ENCODE data around the gene SMTN. TPM values are rescaled to one million over a fixed set of nuclear protein-coding genes. Genes with fewer than 3 reads are reported as not detected.

SMTN gene
- total and polyA plus RNA-seq, 11 donors, result 55.5 to 270 (median 167) TPM

DNA sequence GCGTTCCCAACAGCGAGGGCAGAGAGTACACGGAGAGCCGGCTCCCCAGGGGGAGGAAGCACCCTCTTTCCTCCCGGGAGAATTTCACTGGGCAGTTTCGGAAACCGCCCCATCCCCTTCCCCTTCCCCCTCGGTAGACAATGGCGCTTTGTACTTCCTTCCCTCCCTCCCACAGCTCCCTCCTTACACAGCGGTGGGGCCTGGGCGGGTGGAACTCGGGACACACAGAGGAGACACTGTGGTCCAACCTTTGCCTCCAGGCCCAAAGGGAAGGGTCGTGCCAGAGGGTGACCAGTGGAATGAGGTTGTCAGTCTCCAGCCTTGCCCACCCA, 4.3 kb downstream of the SMTN start:
- H3K9me3 ChIP-seq, result no peaks in the 10 kb centered on the region
- no peaks in the 10 kb centered on the region for H3K27me3 ChIP-seq
- peak overlapping the region; percentile 89 to 99 (median 96) for H3K27ac ChIP-seq
- H3K36me3 ChIP-seq, result peaks cover 0 to 49% (median 31%) of the 10 kb centered on the region in 9 donors
- TF ChIP-seq, protein P1, sequence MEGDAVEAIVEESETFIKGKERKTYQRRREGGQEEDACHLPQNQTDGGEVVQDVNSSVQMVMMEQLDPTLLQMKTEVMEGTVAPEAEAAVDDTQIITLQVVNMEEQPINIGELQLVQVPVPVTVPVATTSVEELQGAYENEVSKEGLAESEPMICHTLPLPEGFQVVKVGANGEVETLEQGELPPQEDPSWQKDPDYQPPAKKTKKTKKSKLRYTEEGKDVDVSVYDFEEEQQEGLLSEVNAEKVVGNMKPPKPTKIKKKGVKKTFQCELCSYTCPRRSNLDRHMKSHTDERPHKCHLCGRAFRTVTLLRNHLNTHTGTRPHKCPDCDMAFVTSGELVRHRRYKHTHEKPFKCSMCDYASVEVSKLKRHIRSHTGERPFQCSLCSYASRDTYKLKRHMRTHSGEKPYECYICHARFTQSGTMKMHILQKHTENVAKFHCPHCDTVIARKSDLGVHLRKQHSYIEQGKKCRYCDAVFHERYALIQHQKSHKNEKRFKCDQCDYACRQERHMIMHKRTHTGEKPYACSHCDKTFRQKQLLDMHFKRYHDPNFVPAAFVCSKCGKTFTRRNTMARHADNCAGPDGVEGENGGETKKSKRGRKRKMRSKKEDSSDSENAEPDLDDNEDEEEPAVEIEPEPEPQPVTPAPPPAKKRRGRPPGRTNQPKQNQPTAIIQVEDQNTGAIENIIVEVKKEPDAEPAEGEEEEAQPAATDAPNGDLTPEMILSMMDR (IDR thresholded peaks at IDR 0.05), result peak in 2 of 12 donors; percentile 2 to 4
- TF ChIP-seq POLR2A (IDR thresholded peaks at IDR 0.05), result no peak
- DNase-seq (peak; percentile 62 to 75 (median 66)), ATAC-seq (peak in 3 of 4 donors; percentile 1 to 18 (median 1))
- 15 to 25% (median 19%) methylated on average over 13 of the region's 13 CpGs for WGBS, 4 donors
- H3K4me1 ChIP-seq, result peaks cover 4 to 78% (median 42%) of the 10 kb centered on the region in 12 donors
- peak overlapping the region; percentile 51 to 100 (median 76) for H3K4me3 ChIP-seq
- intact Hi-C loops (cut with DNase I), result loop anchor here in 8 of 10 donors (1.0 to 5.0 kb wide), 7 partner anchors 67 to 147 kb away; no protein-coding TSS in a partner anchor

DNA sequence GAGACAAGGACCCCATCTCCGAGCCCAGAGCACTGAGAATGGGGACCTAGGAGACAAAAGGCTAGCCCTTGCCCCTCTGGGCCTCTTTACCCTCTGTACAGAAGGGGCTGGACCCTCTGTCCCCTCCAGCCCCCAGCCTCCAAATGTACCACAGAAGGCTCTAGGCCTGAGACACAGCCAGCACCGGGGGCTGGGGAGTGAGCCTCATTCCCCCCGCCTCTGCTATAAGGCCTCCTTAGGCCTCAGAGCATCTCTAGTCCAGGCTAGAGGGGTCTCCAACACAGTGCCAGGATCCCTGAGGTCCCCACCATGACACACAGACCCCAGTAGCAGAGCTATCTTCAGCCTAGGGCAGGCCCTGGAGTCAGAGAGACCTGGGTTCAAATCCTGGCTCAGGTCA, 4.8 kb downstream of the SMTN start:
- intact Hi-C loops (cut with DNase I), result loop anchor here (1.0 to 5.0 kb wide), 7 partner anchors 66 to 146 kb away; no protein-coding TSS in a partner anchor
- peaks cover 4 to 78% (median 39%) of the 10 kb centered on the region in 12 donors for H3K4me1 ChIP-seq
- H3K9me3 ChIP-seq, result no peaks in the 10 kb centered on the region
- no peaks in the 10 kb centered on the region for H3K27me3 ChIP-seq
- TF ChIP-seq, protein P1 (IDR thresholded peaks at IDR 0.05), result no peak
- ATAC-seq, result no peak
- peak overlapping the region in 9 of 12 donors; percentile 70 to 100 (median 79) for H3K4me3 ChIP-seq
- H3K36me3 ChIP-seq, result peaks cover 0 to 54% (median 35%) of the 10 kb centered on the region in 9 donors
- WGBS, 4 donors, result 62 to 84% (median 73%) methylated on average over 2 to 3 of the region's 3 CpGs
- DNase-seq, result no peak
- H3K27ac ChIP-seq, result peak overlapping the region; percentile 89 to 99 (median 96)

- DNase-seq (peak in 1 of 5 donors; percentile 25), ATAC-seq (no peak)
- H3K4me1 ChIP-seq, result peaks cover 0 to 84% (median 37%) of the 10 kb centered on the region in 12 donors
- intact Hi-C loops (cut with DNase I), result loop anchor here in 5 of 10 donors (1.0 to 5.0 kb wide), 4 partner anchors 65 to 145 kb away; no protein-coding TSS in a partner anchor
- no peak for TF ChIP-seq POLR2A (IDR thresholded peaks at IDR 0.05)
- TF ChIP-seq, protein P1 (IDR thresholded peaks at IDR 0.05), result no peak
- H3K27ac ChIP-seq, result peak overlapping the region in 11 of 12 donors; percentile 26 to 99 (median 95)
- no peaks in the 10 kb centered on the region for H3K9me3 ChIP-seq
- H3K27me3 ChIP-seq, result no peaks in the 10 kb centered on the region
- 53 to 66% (median 56%) methylated on average over 7 to 8 of the region's 8 CpGs for WGBS, 4 donors
- H3K36me3 ChIP-seq, result peaks cover 3 to 63% (median 44%) of the 10 kb centered on the region in 9 donors
- H3K4me3 ChIP-seq, result no peak overlapping the region
These were observed 5.7 kb downstream of the SMTN start for GRCh38 chr22:31086703-31087330.

GRCh38 chr22:31087744-31088215, 6.7 kb downstream of the SMTN start:
- H3K27me3 ChIP-seq, result no peaks in the 10 kb centered on the region
- peak overlapping the region in 9 of 12 donors; percentile 2 to 99 (median 40) for H3K27ac ChIP-seq
- H3K9me3 ChIP-seq, result no peaks in the 10 kb centered on the region
- peaks cover 2 to 85% (median 35%) of the 10 kb centered on the region in 12 donors for H3K4me1 ChIP-seq
- TF ChIP-seq, protein P1 (IDR thresholded peaks at IDR 0.05), result no peak
- no peak for TF ChIP-seq POLR2A (IDR thresholded peaks at IDR 0.05)
- DNase-seq (no peak), ATAC-seq (no peak)
- 73 to 90% (median 83%) methylated on average over 13 to 21 of the region's 21 CpGs for WGBS, 4 donors
- intact Hi-C loops (cut with DNase I), result loop anchor here in 7 of 10 donors (2.0 to 5.0 kb wide), 4 partner anchors 61 to 145 kb away; no protein-coding TSS in a partner anchor
- peaks cover 3 to 73% (median 54%) of the 10 kb centered on the region in 9 donors for H3K36me3 ChIP-seq
- no peak overlapping the region for H3K4me3 ChIP-seq

Data from heart left ventricle (tissue), 16 donors.